Measurements from ENCODE around the gene KRTAP4-12. TPM values are rescaled to one million over a fixed set of nuclear protein-coding genes. Genes with fewer than 3 reads are reported as not detected.
A peak's percentile ranks its signal among the peaks of the same experiment; 100 is the strongest.

Gene KRTAP4-12
- total and polyA plus RNA-seq, 2 of the 13 experiments (the other 11 are each of a cell fraction or from before 2014, with no cell fraction given), result not detected

GRCh38 chr17:41147531-41148204, 23.7 kb upstream of the KRTAP4-12 start:
- no peak for TF ChIP-seq ARID4A (CRISPR knock-in tag; IDR thresholded peaks at IDR 0.05; ENCODE audit: borderline replicate concordance)
- no peak for TF ChIP-seq ZNF605 (CRISPR knock-in tag; IDR thresholded peaks at IDR 0.05)
- TF ChIP-seq HMGXB3 (CRISPR knock-in tag; IDR thresholded peaks at IDR 0.05; ENCODE audit: borderline replicate concordance), result no peak
- TF ChIP-seq TRAFD1 (CRISPR knock-in tag; IDR thresholded peaks at IDR 0.05; ENCODE audit: borderline replicate concordance), result no peak
- TF ChIP-seq HNRNPK (IDR thresholded peaks at IDR 0.05; ENCODE audit: low read depth, low read length, poor library complexity, severe bottlenecking), result peak; percentile 85
- ChIA-PET POLR2A (no interaction called here), CTCF (ENCODE audit: low intra/inter-chr PET ratio, low total read pairs) (no interaction called here)
- H3K4me1 ChIP-seq (ENCODE audit: insufficient read depth, low read length), result no peaks in the 10 kb centered on the region
- FAIRE-seq (no peak), DNase-seq (ENCODE audit: low spot score) (no peak), ATAC-seq (no peak)
- in situ Hi-C loops (cut with HindIII; ENCODE audit: extremely low pct_ligation_motif_present, low pct_unique_long_range_greater_than_20kb) (no loop called here), intact Hi-C loops (cut with micrococcal nuclease; ENCODE audit: unreplicated experiment) (no loop called here)
- H2AFZ ChIP-seq (ENCODE audit: low read length), result no peak overlapping the region
- H3K27ac ChIP-seq (ENCODE audit: extremely low read length, insufficient read depth, low read length), result no peak overlapping the region
- H3K27me3 ChIP-seq (ENCODE audit: control insufficient read depth in 1 of 2, insufficient read depth in 2 of 2, low read length in 2 of 2), result no peaks in the 10 kb centered on the region
- H3K9ac ChIP-seq (ENCODE audit: insufficient read depth, low read depth, low read length), result no peak overlapping the region
- H3K36me3 ChIP-seq (replicated peaks in 1 of 2; ENCODE audit: control insufficient read depth in 1 of 2, insufficient read depth in 2 of 2, low read length in 2 of 2), result no peaks in the 10 kb centered on the region
- 51% methylated on average over 2 of the region's 2 CpGs for WGBS (ENCODE audit: low lambda C conversion rate)
- H3K4me2 ChIP-seq (ENCODE audit: low read depth, low read length), result no peak overlapping the region
- no peaks in the 10 kb centered on the region for H4K20me1 ChIP-seq (ENCODE audit: insufficient read depth, low read length)
- H3K4me3 ChIP-seq (replicated peaks in 1 of 3; ENCODE audit: insufficient read depth in 1 of 3, low read depth in 2 of 3, low read length in 3 of 3), result no peak overlapping the region
- H3K79me2 ChIP-seq (ENCODE audit: insufficient read depth, low read length), result no peaks in the 10 kb centered on the region
- H3K9me3 ChIP-seq (ENCODE audit: low read length), result peaks cover 17% of the 10 kb centered on the region
- BruUV-seq (replicated peaks), result no TSS peak
